SKM-1 treated with dmso at 0.1 percent for 144 hours (cell line): ENCODE data around the gene FBN3.
"Not testable (repeated sequence)": the region's sequence is repeated elsewhere in the genome, so short reads cannot be mapped to it uniquely, and the experiment has no call there.

Source experiments
- DNase-seq: peaks from one replicate; lab custom pipeline; 2025; ENCODE audit not compliant: unreplicated experiment; lab: John Stamatoyannopoulos, UW

Gene FBN3

DNA sequence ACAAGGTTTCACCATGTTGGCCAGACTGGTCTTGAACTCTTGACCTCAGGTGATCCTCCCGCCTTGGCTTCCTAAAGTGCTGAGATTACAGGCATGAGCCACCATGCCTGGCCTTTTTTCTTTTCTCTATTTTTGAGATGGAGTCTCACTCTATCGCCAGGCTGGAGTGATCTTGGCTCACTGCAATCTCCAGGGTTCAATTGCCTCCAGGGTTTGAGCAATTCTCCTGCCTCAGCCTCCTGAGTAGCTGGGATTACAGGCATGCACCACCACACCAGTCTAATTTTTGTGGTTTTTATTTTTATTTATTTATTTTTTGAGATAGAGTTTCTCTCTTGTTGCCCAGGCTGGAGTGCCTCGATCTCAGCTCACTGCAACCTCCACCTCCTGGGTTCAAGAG is 125.1 kb downstream of the FBN3 start:
- DNase-seq: not testable (repeated sequence)

GRCh38 chr19:8023371-8023770 is 126.0 kb downstream of the FBN3 start:
- no peak for DNase-seq

- no peak for DNase-seq
Observed at GRCh38 chr19:8022275-8022674, 127.1 kb downstream of the FBN3 start.

DNA sequence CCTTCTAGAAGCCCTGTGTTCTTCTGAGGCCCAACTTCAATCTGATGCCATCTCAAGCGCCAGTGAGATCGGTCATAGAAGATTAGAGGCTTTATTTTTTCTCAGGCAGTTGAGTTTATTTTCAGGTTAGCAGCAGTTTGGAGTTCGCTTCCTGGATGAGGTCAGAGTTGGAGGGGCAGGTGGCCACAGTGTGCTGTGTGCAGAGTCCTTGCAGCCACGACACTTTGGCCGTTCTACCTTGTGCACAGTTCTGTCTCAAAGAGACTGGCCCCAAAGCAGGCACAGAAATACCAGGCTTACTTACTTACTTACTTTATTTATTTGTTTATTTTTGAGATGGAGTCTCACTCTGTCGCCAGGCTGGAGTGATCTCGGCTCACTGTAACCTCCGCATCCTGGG is 128.0 kb downstream of the FBN3 start:
- DNase-seq: no peak

DNA sequence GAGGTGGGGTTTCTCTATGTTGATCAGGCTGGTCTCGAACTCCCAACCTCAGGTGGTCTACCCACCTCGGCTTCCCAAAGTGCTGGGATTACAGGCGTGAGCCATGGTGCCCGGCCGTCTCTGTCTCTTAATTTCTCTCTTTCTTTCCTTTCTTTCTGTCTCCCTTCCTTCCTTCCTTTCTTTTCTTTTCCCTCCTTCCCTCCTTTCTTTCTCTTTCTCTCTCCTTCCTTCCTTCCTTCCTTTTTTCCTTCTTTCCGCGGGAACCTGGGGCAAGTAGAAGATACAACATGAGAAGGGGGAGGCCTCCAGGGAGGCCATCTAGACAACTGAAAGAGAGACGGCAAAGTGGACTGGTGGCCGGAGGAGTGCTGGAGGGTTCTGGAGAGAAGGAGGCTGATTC is 128.7 kb downstream of the FBN3 start:
- DNase-seq: no peak

- DNase-seq: no peak
Observed at GRCh38 chr19:8017808-8018207, 131.6 kb downstream of the FBN3 start.
